Erythroblast (primary cell): ENCODE data around the gene VN1R5.

Experiments used
- DNase-seq, 2 experiments: peaks; one replicate each; lab custom pipeline; 2025; lab: John Stamatoyannopoulos, UW
- GATA1 ChIP-seq: IDR thresholded peaks from 2 replicates; pipeline ENCODE4 v1.6.1; 2011; ENCODE audit warnings: low read depth, mild to moderate bottlenecking, control low read depth, low read length, moderate library complexity
- POLR2A ChIP-seq: IDR thresholded peaks from 2 replicates; pipeline ENCODE4 v1.6.1; 2011; ENCODE audit warnings: mild to moderate bottlenecking, low read length

Gene VN1R5

GRCh38 chr1:247300491-247301175, 44.8 kb downstream of the VN1R5 start:
- TF ChIP-seq POLR2A: no peak
- TF ChIP-seq GATA1: no peak
- DNase-seq: no peak

GRCh38 chr1:247301176-247301540, 45.3 kb downstream of the VN1R5 start:
- DNase-seq: no peak
- TF ChIP-seq POLR2A: no peak
- no peak for TF ChIP-seq GATA1

GRCh38 chr1:247303216-247303615, 47.3 kb downstream of the VN1R5 start:
- no peak for DNase-seq
- TF ChIP-seq POLR2A: no peak

GRCh38 chr1:247304031-247304430, 48.2 kb downstream of the VN1R5 start:
- TF ChIP-seq GATA1 (no peak), POLR2A (no peak)
- DNase-seq: no peak
